Measurements from ENCODE around the gene NCDN. TPM values are rescaled to one million over a fixed set of nuclear protein-coding genes. Genes with fewer than 3 reads are reported as not detected.

NCDN gene
- total and polyA plus RNA-seq, 2 donors (not counting 3 experiments of a cell fraction or from before 2014, with no cell fraction given) = 17.3 to 22.0 TPM

DNA sequence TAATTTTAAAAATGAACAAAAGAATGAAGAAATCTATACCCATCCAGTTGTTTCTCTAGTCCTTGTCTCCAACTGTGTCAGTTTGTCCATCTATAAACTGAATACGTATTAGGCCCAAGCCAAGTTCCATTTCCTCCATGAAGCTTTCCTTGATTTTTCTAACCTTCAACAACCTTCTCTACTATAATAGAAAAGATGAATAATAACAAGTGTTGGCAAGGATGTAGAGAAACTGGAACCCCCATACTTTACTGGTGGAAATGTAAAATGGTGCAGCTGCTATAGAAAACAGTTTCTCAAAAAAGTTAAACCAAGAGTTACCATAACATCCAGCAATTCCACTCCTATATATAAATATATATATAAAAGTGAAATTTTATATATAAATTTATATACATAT is 11.0 kb upstream of the NCDN start:
- Histone ChIP-seq H3K9me1 (replicated peaks; ENCODE audit: control insufficient read depth, extremely low read depth, insufficient read depth, low read length) (no peaks in the 10 kb centered on the region), H4K20me1 (replicated peaks; ENCODE audit: control insufficient read depth, extremely low read depth, insufficient read depth, low read length) (peaks cover 2% of the 10 kb centered on the region), H3K9me3 (replicated peaks; ENCODE audit: control insufficient read depth, insufficient read depth, low read length) (no peaks in the 10 kb centered on the region), H3K9ac (replicated peaks; ENCODE audit: extremely low read depth, insufficient read depth, low read length) (no peak overlapping the region), H3K4me3 (replicated peaks in 1 of 3; ENCODE audit: insufficient read depth in 1 of 3, low read depth in 1 of 3, low read length in 3 of 3) (no peak overlapping the region), H3K79me2 (ENCODE audit: control insufficient read depth, insufficient read depth, low read length) (no peaks in the 10 kb centered on the region), H3K27me3 (ENCODE audit: control insufficient read depth in 2 of 2, insufficient read depth in 2 of 2, low read length in 2 of 2) (no peaks in the 10 kb centered on the region), H3K4me2 (ENCODE audit: insufficient read depth, low read length) (no peak overlapping the region), H3K27ac (ENCODE audit: insufficient read depth, low read depth, low read length) (no peak overlapping the region), H3K4me1 (ENCODE audit: control insufficient read depth, extremely low read depth, insufficient read depth, low read length) (no peaks in the 10 kb centered on the region), H3K36me3 (ENCODE audit: control insufficient read depth in 2 of 2, extremely low read depth in 1 of 2, insufficient read depth in 2 of 2, low read length in 2 of 2) (no peaks in the 10 kb centered on the region), H2AFZ (ENCODE audit: low read depth, low read length) (no peak overlapping the region)
- no peak for DNase-seq (ENCODE audit: low read depth, low spot score)
- dilution Hi-C loops (cut with MboI; ENCODE audit: extremely low pct_ligation_motif_present, low sequenced_read_pairs) = no loop called here
- BruUV-seq (replicated peaks) = no TSS peak
- TF ChIP-seq JUN (IDR thresholded peaks at IDR 0.05; ENCODE audit: borderline replicate concordance, insufficient read depth, insufficient read length, low read depth) (no peak), POLR2AphosphoS5 (IDR thresholded peaks at IDR 0.05; ENCODE audit: insufficient read depth, low read depth, low read length) (no peak), EZH2 (IDR thresholded peaks at IDR 0.05; ENCODE audit: borderline replicate concordance, low read depth, low read length, severe bottlenecking) (no peak), POLR2A (IDR thresholded peaks at IDR 0.05; ENCODE audit: low read depth, low read length) (no peak), GATA2 (IDR thresholded peaks at IDR 0.05; ENCODE audit: insufficient read depth, insufficient read length, low read depth, low read length) (no peak), FOS (IDR thresholded peaks at IDR 0.05; ENCODE audit: borderline replicate concordance, insufficient read depth, low read length) (no peak), MYC (IDR thresholded peaks at IDR 0.05; ENCODE audit: low read depth, low read length) (no peak)
- TF ChIP-seq, protein P1, sequence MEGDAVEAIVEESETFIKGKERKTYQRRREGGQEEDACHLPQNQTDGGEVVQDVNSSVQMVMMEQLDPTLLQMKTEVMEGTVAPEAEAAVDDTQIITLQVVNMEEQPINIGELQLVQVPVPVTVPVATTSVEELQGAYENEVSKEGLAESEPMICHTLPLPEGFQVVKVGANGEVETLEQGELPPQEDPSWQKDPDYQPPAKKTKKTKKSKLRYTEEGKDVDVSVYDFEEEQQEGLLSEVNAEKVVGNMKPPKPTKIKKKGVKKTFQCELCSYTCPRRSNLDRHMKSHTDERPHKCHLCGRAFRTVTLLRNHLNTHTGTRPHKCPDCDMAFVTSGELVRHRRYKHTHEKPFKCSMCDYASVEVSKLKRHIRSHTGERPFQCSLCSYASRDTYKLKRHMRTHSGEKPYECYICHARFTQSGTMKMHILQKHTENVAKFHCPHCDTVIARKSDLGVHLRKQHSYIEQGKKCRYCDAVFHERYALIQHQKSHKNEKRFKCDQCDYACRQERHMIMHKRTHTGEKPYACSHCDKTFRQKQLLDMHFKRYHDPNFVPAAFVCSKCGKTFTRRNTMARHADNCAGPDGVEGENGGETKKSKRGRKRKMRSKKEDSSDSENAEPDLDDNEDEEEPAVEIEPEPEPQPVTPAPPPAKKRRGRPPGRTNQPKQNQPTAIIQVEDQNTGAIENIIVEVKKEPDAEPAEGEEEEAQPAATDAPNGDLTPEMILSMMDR (IDR thresholded peaks at IDR 0.05; ENCODE audit: extremely low read depth in 1 of 2, insufficient read depth in 1 of 2, low read depth in 1 of 2, low read length in 2 of 2) = no peak
- TF ChIP-seq, protein P2, sequence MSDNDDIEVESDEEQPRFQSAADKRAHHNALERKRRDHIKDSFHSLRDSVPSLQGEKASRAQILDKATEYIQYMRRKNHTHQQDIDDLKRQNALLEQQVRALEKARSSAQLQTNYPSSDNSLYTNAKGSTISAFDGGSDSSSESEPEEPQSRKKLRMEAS (IDR thresholded peaks at IDR 0.05; ENCODE audit: insufficient read depth, insufficient read length) = no peak
- FAIRE-seq = no peak
- ChIA-PET CTCF (interaction anchor here (1.4 kb wide), 1 partner anchor 9 kb away, joined by 3 read pairs; no protein-coding TSS in a partner anchor), POLR2A (no interaction called here)
- intact Hi-C loops (cut with micrococcal nuclease) = no loop called here
